IPS DF 4.7 (cell line): ENCODE results near the gene LPO.

ENCODE experiments used
- DNase-seq: peaks from one replicate; pipeline ENCODE4 v3.0.0-alpha.2; 2013; ENCODE audit warnings: low spot score; ENCODE audit errors: extremely low read depth

Gene LPO

DNA sequence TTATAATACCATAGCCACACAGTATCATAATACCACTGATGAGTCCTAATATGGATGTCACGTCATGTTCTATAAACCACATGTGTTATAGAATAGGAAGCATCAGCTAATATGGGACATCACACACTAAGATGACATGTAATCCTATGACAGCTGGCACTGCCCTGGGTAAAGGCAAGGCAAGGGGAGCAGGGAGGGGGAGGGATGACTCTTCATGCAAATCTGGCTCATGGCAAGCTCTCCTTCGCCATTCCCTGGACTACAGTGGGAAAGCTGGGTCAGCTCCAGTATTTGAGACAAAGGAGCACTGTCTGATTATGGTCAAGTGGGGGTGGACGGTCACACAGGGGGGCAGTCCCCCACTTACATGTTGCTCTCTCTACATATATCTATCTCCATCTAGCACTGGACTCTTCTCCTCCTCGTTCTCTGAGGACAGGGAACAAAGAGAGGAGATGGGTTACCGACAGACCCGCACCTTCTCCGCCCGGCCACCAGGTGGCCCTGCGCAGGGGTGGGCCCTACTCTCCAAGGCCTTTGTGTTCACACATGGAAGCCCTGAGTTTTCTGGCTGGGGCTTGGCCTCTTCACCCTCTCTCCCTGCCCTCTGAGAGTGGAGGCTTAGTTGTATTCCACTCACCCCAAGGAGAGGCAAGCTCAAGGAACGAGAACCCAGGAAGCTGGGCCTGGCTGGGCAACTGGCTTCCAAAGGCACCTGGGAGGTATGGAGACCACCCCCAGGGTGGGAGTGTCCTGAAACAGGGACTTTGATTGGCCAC, 65.8 kb downstream of the LPO start:
- DNase-seq = no peak

DNA sequence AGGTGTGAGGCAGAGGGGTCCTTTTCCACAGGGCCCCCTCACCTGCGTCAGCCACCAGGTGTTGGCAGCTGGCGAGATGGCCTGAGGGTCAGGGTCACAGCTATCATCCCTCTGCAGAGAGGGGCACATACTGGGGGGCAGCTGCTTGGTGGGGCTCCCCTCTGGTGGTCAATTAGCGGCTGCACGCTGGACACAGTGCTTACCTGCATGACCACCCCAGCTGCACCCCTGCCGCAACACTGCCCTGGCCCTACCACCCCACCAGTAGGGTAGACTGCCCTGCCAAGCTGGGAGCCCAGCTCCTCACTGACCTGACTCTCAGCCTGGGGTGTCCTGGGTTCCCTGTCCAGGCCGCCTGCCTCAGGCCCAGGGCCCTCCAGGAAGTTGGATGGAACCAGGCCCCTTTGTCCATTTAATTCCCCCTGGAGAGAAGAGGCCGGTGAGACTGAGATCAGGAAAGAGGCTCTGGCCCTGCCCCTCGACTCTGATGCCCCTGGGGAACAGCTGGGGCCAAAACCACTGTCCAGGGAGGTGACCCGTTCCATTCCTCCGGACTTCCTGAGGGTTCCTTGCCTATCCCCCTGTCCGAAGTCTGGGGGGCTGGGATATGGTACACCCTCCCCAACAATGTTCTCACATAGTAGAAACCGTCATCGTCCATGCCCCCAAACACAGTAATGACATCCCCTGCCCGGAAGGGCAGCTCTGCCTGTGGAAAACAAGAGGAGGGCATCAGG, 66.5 kb downstream of the LPO start:
- no peak for DNase-seq

DNA sequence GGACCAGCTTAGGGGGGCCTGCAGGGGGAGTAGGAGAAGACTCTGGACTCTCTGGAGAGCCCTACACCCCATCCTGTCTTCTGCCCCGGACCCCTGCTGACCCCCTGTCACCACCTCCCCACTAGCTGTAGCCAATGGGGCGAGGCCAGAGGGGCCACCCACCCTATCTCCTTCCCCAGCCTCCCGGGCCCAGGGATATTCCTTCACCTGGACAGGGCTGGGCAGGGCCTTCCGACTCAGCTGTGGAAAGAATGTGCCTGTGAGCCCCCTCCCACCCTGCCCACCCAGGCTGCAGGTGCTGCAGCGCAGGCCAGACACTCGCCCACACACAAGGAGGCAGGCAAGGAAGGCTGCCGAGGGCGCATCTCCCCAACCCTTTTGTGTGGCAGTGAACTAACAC, 67.2 kb downstream of the LPO start:
- DNase-seq = no peak

DNA sequence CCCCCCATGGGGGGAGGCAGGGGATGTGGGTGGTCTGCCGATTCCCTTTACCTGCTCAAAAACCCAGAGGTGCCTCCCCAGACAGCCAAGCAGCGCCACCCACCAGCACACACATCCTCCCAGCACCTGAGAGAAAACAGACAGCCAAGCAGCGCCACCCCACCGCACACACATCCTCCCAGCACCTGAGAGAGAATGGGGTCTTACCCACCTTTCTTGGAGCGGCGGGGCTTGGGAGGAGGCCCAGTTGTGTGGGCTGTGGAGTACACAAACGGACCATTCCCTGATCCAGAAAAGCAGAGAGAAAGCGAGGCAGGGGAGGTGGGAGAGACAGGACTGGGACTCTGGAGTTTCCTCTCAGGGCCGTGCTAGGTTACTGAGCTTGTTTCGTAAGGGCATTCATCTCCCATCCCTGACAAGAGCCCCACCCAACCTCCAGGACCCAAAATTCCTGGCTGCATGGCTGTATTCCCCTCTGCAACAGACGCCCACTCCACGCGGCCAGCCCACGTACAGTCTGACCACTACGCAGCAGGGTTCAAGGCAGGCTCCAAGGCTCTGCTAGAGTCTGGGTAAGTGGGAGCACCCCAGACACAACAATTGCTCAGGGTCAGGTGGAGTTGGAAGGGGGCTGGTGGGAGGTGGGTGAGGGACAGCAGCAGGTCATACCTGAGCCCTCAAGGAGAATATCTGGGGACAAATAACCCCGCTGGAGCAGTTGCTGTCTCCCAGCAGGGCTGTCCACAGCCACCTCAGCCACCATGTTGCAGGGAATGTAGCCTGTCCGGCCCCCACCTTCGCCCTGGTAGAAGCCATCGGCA, 68.0 kb downstream of the LPO start:
- DNase-seq = no peak

DNA sequence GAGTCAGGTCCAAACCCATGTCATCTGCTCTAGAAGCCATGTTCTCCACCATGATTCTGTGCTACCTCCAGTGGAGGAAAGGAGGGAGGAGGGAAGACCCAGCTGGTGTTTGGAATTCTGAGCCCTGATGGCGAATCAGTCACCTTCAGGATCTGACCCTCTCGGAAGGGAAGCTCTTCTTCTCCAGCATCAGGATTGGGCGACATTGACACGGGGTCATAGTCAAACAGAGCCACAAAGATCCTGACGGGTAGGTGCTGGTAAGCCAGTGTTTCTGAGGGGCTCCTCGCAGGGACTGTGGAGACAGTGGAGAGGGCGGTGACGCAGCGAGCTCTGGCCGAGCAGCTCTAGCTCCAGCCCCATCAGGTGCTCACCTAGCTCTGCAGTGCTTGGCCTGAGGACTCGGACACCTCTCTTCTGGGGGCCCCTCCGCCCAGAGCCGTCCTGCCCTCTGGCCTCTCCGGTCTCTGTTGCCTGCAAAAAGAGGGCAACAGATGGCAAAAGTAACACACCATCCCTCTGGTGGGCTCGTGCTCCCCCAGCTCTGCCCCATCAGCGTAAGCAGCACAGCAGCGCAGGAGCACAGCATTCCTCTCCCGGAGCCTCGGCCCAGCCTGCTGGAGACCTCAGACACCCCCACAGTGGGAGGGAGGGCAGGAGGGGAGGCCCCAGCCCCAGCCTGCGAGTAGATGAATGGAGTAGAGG, 69.2 kb downstream of the LPO start:
- no peak for DNase-seq

DNA sequence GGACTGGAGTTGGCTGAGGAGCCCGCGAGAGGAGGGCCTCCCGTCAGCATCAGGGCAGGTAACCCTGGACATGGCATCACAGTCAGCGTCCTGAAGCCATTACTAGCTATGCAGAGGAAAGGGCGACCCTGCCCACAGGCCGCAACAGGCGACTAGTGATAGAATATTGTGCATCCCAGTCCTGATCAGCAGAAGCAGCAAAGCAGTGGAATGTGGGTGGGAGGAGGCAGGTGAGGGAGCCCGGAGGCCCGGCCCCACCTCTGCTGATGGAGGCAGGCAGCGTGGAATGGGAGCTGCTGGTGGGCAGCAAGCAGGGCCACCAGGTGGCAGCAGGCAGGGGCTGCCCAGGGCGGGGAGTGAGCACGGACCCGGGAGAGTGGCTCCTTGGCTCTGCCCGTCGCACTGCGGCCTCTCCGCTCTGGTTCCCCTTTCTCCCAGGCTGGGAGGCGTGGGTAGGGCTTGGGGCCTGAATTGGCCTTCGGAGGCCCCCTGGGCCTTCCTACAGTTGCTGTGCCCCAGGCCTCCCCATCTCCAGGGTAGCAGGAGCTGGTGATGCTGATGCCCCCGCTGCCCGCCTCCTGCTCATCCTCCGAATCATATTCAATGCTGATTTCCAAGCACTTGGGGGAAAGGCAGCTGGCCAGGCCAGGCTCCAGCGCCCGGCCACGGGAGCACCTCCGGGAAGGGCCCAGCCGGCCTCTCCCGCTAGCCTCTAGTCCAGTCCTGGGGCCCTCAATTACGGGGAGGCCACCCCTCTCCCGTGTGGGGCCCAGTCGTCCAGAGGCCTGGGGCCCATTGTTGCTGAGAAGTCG, 70.0 kb downstream of the LPO start:
- no peak for DNase-seq

DNA sequence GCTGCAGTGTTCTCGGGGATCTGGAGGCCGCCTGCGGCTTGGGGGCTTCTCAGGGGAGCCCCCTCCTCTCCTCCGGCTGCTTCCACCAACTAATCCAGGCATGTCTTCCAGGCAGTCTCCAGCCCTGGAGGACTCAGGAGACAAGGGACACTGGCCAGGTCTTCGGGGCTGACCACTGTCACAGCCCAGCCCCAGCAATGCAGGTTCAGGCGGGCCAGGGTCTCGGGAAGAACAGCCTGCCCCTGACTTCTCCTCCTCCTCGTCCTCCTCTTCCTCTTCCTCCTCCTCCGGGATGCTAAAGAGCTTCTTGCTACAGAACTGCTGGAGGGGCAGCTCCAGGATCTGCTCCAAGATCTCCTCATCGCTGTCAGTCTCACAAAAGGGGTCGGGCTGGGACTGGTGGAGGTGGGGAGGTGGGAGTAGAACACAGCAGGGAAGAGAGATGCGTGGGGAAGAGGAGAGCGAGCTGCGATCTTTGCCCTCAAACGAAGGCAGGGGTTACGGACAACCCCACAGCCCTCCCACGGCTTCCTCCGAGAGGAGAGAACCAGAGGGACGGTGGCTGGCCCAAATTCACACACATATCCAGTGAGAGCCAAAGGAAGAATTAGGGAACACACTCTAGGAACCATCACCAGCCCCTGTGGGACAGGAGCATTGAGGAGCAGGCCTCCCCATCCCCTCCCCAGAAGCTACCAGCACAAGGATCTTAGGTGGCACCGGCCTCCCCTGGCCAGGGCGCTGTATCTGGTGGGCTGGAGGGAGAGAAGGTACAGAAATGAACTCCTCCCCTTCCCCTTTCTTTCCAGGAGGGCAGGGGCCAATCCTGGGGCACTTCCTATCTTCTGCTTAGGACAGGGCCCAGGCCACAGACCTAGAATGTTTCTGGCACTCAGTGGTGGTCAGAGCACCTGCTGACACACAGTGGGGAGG, 70.9 kb downstream of the LPO start:
- DNase-seq = no peak

DNA sequence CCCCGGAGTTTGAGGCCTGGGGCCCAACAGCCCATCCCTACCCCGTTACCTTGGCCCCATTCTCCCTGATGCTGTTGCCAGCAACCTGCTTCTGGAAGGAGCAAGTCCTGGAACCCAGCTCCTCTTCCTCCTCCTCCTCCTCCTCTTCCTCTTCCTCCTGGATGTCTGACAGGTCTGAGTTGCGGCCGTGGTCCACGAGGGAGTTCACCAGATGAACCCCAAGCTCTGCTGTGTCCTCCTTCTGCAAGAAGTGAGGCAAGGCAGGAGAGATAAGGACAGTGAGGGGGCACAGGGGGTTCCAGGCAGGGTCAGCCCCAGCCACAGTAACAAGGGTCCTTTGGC, 71.5 kb downstream of the LPO start:
- no peak for DNase-seq

DNA sequence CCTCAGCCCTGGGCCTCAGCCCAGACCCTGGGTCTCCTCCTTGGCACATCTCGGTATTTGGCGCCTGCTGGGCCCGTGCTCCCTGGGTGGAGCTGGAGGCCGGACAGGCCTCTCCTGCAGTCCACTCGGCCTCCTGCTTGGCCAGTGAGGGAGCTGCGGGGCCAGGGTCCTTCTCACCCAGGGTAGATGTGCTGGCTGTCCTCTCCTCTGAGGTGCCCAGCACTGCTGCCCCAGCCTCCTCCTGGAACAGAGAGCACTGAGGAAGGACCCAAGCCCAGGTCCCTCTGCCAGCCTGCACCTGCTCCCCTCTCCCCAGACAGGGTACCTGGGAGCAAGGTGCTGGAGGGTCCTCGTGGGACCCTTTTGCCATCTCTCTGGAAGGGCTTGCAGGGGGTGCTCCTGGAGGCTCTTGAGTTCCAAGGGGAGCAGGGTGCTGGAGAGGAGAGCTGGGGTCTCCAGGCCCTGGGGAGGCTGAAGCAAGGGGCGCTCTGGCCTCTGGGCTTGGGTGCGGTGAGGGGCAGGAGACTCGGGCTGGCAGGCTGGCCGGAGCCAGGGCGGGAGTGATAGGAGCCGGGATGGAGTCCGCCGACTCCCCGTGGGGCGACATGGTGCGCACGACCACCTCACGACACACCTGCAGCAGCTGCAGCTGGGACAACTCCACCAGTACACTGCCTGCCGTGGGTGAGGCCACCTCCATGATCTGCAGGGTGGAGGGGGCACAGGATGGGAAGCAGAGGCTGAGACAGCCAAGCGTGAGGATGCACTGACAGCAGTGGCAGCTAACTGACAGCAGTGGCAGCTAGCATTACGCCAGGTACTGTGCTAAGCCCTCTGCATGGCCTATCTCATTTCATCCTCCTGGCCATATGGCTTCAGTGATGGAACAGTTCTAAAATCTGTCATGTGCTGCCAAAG, 72.4 kb downstream of the LPO start:
- no peak for DNase-seq

DNA sequence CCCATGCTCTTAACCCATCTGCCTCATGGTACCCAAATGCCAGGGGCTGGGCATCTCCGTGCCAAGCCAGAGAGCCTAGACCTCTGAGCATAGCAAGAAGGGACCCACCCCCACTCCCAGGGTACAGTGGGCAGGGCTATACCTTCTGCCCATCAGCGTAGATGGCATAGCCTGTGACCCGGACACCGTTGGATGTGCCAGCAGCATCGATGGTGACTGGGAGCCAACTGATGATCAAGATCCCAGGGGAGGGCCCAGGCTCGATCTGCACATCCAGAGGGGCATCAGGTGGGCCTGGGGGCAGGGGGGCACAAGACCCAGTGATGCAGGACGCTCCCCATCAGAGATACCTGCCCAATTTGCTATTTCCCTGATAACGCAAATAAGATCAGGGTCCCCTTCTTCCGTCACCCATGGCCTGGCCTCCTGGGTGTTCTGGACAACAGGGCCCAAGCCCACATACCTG, 73.1 kb downstream of the LPO start:
- DNase-seq = no peak

DNA sequence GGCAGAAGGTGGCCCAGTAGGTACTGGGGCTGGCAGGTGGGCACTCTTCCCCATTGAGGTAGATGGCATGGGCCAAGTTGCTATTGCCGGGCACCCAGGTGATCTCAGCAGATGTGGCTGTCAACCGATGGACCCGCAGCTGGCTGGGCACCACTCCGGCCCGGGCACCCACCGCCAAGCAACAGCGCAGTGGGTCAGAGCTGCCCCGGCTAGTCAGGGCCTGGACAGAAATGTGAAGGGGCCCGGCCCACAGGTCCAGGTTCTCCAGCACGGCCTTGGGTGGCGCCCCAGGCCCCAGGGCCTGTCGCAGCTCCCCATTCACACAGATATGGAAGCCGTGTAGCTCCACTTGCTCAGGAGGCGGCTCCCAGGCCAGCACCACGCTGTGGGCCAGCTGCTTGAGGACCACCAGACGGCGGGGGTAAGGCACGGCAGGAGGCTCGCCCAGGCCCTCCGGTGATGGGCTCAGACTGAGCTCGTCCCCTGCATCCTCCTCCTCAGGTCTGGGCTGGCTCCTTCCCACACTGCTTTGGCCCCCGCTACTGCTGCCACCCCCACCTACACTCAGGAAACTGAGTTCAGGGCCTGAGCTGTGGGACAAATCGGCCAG, 73.7 kb downstream of the LPO start:
- no peak for DNase-seq

DNA sequence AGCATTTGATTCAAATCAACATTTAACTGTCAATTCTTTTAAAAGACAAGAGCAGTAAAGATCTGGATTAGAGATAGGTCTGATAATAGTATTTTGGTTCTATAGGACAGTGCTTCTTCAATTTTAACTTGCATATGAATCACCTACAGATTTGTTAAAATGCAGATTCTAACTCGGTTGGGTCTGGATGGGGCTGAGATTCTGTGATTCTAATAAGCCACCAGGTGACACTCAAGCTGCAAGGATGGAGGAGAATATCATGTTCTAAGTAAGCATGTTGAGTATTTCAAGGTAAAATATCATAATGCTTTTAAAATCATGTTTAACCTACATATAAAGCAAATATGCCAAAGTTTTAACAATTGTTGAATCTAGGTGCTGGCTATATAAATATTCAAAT, 74.4 kb downstream of the LPO start:
- no peak for DNase-seq

DNA sequence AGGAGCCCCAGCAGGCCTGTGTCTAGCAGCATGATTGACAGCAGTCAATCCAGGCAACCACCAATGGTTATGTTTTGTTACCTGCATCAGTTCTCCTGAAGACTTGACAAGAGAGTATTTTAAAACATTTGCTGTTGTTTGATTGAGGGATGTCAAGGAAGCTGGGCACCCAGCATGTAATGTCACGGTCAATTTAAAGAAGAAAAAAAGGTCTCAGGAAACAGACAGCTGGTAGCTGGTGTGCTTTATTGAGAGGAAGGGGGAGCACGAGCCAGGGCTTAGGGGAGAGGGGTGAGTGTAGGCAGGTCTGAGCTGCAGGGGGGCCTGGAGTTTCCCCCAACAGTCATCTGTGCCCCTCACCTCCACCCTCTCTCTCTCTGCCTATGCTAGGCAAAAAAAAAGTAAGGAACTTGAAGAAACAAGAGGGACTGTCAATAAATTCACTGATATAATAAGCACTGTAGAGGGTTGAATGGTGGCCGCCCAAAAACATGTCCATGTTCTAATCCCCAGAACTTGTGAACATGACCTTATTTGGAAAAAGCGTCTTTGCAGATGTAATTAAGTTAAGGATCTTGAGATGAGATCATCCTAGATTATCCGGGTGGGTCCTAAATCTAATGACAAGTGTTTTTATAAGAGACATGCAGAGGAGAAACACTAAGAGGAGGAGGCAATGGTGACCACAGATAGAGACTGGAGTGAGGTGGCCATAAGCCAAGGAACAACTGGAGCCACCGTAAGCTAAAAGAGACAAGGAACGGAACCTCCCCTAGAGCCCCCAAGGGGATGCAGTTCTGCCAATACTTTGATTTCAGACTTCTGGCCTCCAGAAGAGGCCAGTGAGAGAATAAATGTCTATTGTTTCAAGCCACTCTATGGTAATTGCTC, 75.7 kb downstream of the LPO start:
- no peak for DNase-seq

DNA sequence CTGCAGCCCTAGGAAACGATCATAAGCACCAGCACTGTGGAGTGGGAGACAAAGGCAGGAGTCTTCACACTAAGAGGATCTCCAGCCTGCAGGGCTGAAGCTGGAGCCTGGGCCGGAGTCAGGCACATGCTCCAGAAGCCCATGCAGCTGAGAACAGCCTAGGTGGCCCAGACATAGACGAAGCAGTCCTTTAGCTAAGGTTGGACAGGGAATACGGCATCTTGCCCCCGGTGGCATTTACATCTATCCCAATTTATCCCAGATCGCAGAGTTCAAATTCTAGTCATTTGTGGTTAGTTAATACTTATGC, 76.3 kb downstream of the LPO start:
- DNase-seq = no peak

DNA sequence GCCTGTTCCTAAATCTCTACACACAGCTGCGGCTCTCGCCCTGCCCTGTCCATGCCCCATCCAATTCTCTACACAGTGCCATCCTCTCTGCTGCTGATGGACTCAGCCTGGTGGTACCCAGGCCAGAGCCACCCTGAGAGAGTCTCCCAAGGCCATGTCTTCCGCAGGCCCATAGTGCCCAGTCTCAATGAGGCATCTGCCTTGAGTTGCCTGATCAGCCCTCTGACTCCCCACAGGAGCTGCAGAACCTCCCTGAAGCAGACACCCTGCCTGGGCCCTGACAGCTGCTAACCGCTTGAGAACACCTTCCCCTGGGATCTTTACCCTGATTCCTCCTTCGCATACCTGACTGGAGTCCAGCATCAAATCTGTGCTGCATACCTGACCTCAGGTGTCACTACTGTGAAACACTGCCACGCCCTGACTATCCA, 76.9 kb downstream of the LPO start:
- DNase-seq = no peak

DNA sequence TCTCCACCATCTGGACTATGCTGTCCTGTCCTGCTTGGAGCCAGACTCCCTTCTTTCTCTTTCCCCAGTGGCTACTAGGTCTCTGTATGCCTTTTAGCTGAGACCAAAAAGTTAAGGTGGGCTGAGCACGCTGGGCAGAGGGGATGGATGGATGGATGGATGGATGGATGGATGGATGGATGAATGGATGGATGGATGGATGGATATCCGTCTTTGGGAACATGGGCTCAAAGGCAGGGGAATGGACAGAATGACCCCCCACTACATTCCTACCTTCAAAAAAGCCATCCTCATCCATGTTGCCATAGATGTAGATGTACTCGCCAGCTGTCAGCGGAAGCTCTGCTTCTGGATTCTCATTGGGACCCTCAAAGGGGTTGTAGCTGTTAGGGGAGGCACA, 77.4 kb downstream of the LPO start:
- DNase-seq = no peak

DNA sequence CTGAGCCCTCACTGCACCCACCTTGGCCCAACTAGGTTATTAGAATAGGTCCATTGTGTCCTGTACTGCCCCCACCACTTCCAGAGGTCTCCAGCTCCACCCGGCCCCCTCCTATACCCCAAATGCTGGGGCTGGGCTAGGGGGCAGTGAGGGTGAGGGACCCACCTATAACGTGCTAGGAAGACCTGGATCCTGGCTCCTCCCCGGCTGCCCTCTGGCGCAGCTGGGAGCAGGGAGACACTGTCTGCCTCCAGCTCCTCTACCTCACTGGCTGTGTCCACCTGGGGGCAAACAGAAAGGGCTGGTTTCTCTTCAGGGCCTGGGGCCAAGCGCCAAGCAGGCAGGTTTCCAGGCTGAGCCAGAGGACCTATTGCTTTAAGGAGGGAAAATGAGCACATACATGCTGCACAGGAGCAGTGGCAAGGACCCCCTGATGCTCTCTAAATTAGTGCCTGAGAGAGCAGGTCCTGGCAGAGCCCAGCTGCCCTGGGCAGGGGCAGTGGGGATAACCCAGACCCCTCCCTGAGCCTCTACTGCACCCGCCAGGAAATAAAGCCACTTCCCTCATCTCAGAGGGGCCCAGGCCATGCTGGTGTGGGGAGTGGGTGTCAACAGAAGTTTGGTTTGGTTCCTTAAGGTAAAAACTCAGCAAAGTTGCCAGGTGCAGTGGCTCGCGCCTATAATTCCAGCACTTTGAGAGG, 78.0 kb downstream of the LPO start:
- no peak for DNase-seq
